GM19468 (cell line): ENCODE data around the gene SRI.
"Not testable (repeated sequence)": the region's sequence is repeated elsewhere in the genome, so short reads cannot be mapped to it uniquely, and the experiment has no call there.

Experiments used
- ATAC-seq: cut with Tn5 transposase; IDR thresholded peaks from one replicate; pipeline ENCODE4 v1.9.1; 2021; ENCODE audit warnings: mild to moderate bottlenecking, moderate library complexity, moderate number of reproducible peaks; ENCODE audit not compliant: unreplicated experiment; ENCODE audit errors: extremely low read depth

Gene SRI

GRCh38 chr7:88219781-88220747 is at the start of gene SRI:
Gene SRI, minus strand, starts transcription at chr7:88220038. Its CDS starts 12 bp downstream, at chr7:88220026.
- peak; percentile 44 for ATAC-seq

DNA sequence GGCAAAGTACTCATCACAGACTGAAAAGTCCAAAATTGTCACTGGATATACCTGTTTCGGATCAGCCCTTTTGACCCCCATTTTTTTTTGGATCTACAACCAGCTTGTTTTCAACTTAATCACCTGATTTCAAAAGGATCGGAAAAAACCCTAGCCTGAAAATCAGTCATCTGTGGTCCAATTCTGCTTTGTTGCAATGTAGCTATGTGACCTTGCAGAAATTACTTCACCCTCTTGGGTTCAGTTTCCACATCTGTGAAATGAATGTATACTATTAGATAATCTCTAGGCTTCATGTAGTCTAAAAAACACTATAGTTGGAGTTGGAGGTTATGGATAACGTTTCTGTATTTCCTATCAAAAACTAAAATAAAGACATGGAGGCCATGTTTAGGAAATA is 49.7 kb upstream of the SRI start:
- ATAC-seq = no peak

DNA sequence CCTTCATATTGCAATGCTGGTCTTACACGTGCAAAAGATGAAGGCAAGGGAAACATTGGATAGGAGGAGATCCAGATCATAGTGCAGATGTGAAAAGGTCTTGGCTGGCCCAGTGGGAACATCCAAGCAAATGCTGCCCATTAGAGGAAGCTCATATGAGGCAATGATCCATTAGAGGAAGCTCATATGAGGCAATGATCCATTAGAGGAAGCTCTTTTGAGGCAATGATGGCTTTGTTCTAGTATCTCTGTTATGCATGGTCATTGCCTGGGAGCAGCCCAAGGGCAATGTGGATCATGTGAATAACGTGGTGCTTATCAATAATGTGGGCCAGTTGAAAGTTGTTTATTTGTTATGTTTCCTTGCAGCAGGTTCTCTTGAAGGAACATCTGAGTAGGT is 49.0 kb upstream of the SRI start:
- no peak for ATAC-seq

DNA sequence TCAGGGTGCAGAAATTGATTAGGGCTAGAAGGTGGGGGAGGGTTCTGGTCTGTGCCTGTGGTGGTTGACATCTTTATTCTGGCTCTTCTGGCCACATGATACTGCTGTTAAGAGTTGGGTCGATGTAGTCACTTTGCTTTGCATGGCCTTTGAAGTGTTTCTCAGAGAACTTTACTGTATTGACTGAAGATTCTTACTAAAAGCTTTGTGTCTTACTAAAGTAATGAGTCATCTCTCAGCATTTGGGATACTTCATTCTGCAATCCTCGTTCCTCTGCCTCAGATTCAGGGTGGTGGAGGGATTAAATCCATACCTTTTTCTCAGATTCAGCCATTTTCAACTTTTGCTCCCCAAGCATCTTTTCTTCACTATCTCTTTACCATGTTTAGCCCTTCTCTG is 48.2 kb upstream of the SRI start:
- no peak for ATAC-seq

GRCh38 chr7:88267421-88267820 is 47.6 kb upstream of the SRI start:
- ATAC-seq = no peak

DNA sequence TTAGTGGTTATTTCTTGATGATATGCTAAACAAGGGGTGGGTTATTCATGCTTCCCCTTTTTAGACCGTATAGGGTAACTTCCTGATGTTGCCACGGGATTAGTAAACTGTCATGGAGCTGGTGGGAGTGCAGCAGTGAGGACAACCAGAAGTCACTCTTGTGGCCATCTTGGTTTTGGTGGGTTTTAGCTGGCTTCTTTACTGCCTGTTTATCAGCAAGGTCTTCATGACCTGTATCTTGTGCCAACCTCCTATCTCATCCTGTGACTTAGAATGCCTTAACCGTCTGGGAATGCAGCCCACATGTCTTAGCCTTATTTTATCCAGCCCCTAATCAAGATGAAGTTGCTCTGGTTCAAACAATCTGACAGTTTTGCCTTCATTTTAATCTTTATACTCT is 45.1 kb upstream of the SRI start:
- ATAC-seq = not testable (repeated sequence)

DNA sequence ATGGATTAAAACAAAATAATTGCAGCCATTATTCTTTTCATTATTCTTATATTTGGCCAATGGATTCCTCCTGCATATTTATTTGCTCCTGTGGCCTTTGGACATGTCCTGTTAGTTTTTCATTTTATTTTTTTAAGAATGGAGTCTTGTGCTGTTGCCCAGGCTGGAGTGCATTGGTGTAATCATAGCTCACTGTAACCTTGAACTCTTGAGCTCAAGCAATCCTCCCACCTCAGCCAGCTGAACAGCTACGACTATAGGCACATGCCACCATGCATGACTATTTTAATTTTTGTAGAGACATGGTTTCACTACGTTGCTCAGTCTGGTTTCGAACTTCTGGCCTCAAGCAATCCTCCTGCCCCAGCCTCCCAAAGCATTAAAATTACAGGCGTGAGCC is 42.7 kb upstream of the SRI start:
- ATAC-seq = no peak

DNA sequence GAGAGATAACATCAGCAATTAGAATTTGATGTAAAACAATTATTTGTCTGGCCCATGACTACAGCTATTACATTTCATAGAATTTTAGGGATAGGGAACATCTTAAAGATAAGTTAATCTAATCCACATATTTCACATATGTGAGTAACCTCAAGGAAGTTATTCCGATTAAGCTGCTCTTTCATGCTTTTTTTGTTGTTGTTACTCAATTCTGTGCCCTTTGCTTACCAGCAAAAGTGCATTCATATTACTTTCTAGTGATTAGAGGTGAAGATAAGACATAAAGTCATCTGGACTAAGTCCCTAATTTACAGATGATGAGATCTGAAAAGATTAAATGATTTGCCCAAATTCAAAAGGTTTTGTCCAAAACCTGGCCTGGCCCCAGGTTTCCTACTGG is 40.9 kb upstream of the SRI start:
- ATAC-seq = no peak

- ATAC-seq = no peak
Measured at GRCh38 chr7:88259656-88260380, 40.0 kb upstream of the SRI start.

DNA sequence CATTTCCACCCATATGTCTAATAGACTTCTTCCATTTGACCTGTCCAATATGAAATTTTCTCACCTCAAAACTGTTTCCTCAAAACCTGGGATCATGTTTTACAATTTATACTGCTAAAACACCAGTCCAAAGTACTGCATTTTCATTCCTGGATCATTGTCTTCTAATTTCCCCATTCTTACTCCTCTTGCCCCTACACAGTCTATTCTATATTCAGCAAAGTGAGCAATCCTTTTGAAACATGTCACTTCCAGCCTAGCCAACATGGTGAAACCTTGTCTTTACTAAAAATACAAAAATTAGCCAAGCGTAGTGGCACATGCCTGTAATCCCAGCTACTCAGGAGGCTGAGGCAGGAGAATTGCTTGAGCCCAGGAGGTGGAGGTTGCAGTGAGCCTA is 38.5 kb upstream of the SRI start:
- not testable (repeated sequence) for ATAC-seq

DNA sequence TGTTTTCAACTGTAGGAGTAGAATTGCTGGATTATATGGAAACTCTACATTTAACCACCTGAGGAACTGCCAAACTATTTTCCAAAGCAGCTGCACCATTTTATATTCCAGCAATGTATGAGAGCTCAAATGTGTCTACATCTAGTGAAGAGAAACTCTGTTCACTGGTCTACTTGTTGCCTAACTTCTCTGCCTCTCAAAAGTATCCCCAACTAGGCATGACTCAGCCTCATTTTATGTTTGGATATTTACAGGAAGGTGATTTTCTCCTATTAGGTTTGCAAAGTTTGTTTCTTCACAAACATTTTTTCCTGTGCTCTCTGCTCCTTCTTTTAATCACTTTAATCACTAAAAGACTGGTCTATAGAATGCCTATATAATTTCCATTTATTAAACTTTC is 37.1 kb upstream of the SRI start:
- no peak for ATAC-seq

GRCh38 chr7:88254721-88255424 is 35.0 kb upstream of the SRI start:
- no peak for ATAC-seq

GRCh38 chr7:88253640-88254039 is 33.8 kb upstream of the SRI start:
- ATAC-seq = no peak

- no peak for ATAC-seq
Measured at GRCh38 chr7:88244258-88244657, 24.4 kb upstream of the SRI start.

DNA sequence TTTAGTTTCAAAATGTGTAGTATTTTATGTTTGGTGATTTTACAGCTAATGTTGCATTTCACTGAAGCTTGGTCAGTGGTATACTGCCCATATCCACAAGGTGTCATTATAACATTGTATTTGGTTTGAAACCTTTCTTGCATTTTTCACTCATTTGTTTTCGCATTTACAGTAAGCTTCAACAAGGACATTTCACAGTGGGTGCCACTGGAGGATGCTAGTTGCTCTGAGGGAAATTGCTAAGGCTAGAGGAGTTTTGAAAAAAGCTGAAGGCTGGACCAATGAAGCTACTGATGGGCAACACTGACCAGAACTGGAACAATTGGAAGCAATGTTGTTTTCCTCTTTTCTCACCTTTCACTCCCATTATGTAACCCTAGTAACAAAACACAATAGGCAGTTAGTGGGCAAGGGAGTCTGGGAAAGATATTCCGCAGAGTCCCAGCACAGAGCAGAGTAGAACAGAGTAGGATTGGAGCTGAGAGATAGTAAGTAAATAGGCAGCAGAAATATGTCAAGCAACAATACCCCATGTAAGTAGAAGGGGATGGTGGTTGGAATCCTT is 23.6 kb upstream of the SRI start:
- no peak for ATAC-seq

- no peak for ATAC-seq
Measured at GRCh38 chr7:88239852-88240251, 20.0 kb upstream of the SRI start.

DNA sequence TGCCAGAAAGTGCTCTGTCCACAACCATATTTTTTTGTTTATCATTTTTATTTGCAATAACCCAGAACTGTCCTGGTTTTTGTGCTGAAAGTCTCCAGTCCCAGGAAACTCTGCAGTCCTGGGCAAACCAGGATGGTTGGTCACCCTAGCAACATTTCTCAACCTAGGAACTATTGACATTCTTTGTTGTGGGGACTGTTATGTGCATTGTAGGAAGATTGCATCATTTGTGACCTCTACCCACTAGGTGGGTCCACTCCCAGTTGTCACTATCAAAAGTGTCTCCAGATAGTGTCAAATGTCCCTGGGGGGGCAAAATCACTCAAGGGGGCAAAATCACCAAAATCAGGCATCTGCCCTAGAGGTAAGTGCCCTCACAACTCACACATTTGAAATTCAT is 14.0 kb upstream of the SRI start:
- ATAC-seq = no peak

DNA sequence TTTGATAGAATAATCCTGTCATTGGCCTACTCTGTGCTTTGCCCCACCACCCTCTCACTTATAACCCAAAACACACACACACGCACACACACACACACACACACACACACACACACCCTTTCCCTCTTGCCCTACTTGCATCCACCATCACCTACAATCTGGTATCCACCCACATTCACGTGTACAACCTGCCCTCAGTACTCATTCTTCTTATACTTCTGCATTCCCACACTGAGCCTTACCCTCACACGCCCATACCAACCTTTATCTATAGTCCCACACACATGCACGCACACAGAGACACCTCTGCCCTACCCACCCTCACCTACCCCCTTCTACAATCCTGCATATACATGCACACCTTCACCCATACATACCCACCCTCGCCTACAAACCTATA is 10.8 kb upstream of the SRI start:
- no peak for ATAC-seq

GRCh38 chr7:88229302-88229995 is 9.6 kb upstream of the SRI start:
- no peak for ATAC-seq
